Ascending aorta (tissue), 2 donors: ENCODE measurements around the gene SCD5. TPM values are rescaled to one million over a fixed set of nuclear protein-coding genes. Genes with fewer than 3 reads are reported as not detected.

Source experiments
- DNase-seq, 2 donors: peaks; one replicate each; pipeline ENCODE4 v3.0.0-alpha.2; 2019; ENCODE audit warnings: low spot score in 2 of 2
- H3K27ac ChIP-seq, 2 donors: fragments of 200-600 bp; sonication (generic); one replicate each; pipeline ENCODE4 v1.5.1; 2016 to 2017; ENCODE audit warnings: mild to moderate bottlenecking in 1 of 2
- H3K27me3 ChIP-seq: fragments of 200-600 bp; sonication (generic); one replicate; pipeline ENCODE4 v1.5.1; 2017
- H3K36me3 ChIP-seq, 2 donors: fragments of 200-600 bp; sonication (generic); one replicate each; pipeline ENCODE4 v1.5.1; 2016
- H3K4me1 ChIP-seq, 2 donors: fragments of 200-600 bp; sonication (generic); one replicate each; pipeline ENCODE4 v1.5.1; 2016 to 2017; ENCODE audit warnings: mild to moderate bottlenecking in 1 of 2
- H3K4me3 ChIP-seq, 2 donors: fragments of 200-600 bp; sonication (generic); one replicate each; pipeline ENCODE4 v1.5.1; 2016 to 2017; ENCODE audit warnings: mild to moderate bottlenecking in 1 of 2
- H3K9me3 ChIP-seq, 2 donors: fragments of 200-600 bp; sonication (generic); one replicate each; pipeline ENCODE4 v1.5.1; 2016
- intact Hi-C: fragments of 100-400 bp; cut with DNase I; formaldehyde crosslinking; loops from one replicate; pipeline ENCODE4 v1.15.1; 2023
- total RNA-seq: library from RNA; depleted of rRNA; stranded (reverse); fragments of >200 nt; gene quantifications from one replicate; pipeline ENCODE4 v1.1.0, GENCODE V29; 2016
- TF ChIP-seq, protein P1 (sequence below), 3 experiments: fragments of 200-600 bp in 2 of 3; fragments of 450-650 bp in 1 of 3; sonication (generic) in 2 of 3; IDR thresholded peaks; one replicate each; pipeline ENCODE4 v1.5.1; 2016 to 2019; ENCODE audit warnings: antibody characterized with exemption in 3 of 3, mild to moderate bottlenecking in 1 of 3, moderate library complexity in 1 of 3

SCD5 gene
- total RNA-seq, 1 donor from 2014 or later: 28.0 TPM

DNA sequence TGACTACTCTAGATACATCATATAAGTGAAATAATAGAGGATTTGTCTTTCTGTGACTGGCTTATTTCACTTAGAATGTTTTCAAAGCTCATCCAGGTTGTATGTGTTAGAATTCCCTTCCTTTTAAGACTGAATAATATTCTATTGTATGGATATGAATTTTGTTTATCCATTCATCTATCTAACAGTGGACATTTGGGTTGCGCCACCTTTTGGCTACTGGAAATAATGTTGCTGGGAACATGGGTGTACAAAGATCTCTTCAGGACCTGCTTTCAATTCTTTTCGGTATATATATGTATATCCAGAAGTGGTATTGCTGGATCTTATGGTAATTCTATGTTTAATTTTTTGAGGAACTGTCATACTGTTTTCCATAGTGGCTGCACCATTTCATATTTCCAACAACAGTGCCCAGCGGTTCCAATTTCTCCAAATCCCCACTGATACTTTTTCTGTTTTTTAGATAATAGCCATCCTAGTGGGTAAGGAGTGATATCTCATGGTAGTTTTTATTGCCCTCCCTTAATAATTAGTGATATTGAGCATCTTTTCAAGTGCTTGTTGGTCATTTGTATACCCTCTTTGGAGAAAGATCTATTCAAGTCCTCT lies 3.4 kb upstream of the SCD5 start:
- no peak overlapping the region for H3K27ac ChIP-seq
- TF ChIP-seq, protein P1, sequence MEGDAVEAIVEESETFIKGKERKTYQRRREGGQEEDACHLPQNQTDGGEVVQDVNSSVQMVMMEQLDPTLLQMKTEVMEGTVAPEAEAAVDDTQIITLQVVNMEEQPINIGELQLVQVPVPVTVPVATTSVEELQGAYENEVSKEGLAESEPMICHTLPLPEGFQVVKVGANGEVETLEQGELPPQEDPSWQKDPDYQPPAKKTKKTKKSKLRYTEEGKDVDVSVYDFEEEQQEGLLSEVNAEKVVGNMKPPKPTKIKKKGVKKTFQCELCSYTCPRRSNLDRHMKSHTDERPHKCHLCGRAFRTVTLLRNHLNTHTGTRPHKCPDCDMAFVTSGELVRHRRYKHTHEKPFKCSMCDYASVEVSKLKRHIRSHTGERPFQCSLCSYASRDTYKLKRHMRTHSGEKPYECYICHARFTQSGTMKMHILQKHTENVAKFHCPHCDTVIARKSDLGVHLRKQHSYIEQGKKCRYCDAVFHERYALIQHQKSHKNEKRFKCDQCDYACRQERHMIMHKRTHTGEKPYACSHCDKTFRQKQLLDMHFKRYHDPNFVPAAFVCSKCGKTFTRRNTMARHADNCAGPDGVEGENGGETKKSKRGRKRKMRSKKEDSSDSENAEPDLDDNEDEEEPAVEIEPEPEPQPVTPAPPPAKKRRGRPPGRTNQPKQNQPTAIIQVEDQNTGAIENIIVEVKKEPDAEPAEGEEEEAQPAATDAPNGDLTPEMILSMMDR (IDR thresholded peaks at IDR 0.05): no peak
- intact Hi-C loops: no loop called here

DNA sequence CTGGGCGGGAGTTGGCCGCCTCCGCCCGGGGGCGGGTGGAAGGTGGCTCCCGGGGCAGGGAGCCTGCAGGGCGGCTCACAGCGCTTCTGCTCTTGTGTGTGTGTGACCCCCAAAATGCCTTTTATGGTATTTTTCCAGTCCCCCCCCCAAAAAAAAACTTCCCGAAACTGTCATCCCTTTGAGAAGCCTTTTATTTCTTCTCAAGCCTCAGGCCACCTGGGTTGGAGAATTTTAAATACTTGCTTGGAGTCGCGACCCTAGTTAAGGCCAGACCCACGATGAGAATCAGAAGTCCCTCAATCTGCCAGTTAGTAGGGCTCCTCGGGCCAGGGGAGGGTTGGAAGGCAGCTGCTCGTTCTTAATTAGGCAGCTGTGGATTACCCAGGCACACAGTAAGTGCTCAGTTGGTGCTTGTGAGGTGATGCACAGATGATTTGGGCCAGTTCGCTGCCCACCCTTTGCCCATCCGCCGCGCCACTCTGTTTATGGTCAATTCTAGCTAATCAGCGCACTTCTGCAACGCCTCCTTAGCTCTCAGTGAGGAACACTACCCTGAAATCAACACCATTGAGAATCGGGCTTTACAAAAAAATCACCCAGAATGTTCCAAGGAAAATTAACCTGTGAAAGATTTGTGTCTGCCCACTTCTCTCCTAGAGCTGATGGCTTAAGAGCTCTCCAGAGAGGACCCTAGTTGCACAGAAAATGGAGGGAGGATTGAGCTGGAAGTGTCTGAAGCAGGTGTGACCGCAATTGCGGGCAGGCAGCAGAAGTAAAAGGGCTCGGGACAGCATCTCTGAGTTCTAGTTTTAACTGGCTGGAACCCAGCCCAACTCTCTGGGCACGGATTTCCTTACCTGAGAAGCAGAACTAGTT lies 648 bp upstream of the SCD5 start:
- Histone ChIP-seq H3K4me1 (peaks cover 0 to 10% of the 10 kb centered on the region in 2 donors), H3K9me3 (no peaks in the 10 kb centered on the region), H3K4me3 (peak overlapping the region; percentile 69 to 77), H3K36me3 (no peaks in the 10 kb centered on the region), H3K27me3 (no peaks in the 10 kb centered on the region), H3K27ac (peak overlapping the region in 1 of 2 donors; percentile 10)
- DNase-seq: no peak
- intact Hi-C loops: loop anchor here (10.0 kb wide), 1 partner anchor 334 kb away; no protein-coding TSS in a partner anchor
- TF ChIP-seq, protein P1 (IDR thresholded peaks at IDR 0.05): no peak

More for the DNA sequence above, 3.4 kb upstream of the SCD5 start:
- Histone ChIP-seq H3K4me1 (peaks cover 0 to 10% of the 10 kb centered on the region in 2 donors), H3K9me3 (no peaks in the 10 kb centered on the region), H3K27me3 (no peaks in the 10 kb centered on the region), H3K36me3 (no peaks in the 10 kb centered on the region), H3K4me3 (no peak overlapping the region)
- no peak for DNase-seq

DNA sequence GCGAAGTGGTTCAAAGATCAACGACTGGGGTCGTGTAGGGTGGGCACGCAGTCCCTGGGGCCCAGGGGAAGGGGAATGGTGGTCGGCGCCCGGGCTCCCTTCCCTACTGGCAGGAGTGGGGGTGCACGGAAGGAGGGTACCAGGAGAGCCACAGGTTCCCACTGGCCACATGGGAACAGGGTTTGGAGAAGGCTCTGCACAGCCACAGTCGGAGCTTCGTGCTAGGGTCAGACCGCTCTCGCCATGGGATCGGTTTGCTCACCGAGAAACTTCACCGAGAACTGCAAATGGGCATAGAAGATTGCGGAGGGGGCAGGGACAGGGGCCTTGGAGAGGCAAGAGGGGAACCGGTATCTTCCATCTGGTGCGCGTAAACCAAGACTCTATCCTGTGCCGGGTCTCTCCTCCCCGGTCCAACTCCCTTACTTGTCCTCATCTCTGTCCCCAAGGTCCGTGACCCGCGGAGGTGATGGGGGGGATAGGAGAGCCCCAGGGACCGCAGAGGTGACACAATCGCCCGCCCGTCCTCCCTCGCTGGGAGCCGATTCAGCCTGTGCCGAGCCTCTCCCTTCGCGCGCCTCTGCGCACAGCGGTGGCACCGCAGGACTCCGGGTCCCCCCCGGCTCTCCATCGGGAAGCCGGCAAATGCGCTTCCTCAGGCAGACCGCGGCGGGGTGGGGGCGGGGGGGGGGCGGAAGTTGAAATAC lies 1.0 kb downstream of the SCD5 start:
- Histone ChIP-seq H3K4me3 (peak overlapping the region; percentile 69 to 77), H3K4me1 (peaks cover 0 to 10% of the 10 kb centered on the region in 2 donors), H3K36me3 (no peaks in the 10 kb centered on the region), H3K9me3 (no peaks in the 10 kb centered on the region), H3K27ac (no peak overlapping the region), H3K27me3 (no peaks in the 10 kb centered on the region)
- TF ChIP-seq, protein P1 (IDR thresholded peaks at IDR 0.05): no peak
- DNase-seq: no peak
- intact Hi-C loops: loop anchor here (10.0 kb wide), 1 partner anchor 333 kb away; no protein-coding TSS in a partner anchor

DNA sequence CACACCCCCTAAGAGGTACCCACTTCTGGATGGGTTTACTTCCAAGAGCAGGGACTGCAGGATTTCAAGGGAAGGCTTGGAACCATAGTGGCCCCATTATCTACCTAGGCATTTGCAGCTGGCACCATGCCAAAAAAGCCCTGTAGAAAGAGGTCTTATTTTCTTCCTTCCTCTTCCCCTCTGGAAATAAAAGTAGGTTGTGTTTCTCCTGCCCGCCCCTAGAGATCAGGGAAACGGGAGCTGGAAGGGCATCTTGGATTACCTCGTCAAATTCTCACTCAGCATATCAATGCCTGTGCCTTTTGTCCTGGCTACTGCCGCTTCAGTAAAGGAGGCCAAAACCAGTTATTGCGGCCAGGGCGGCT lies 1.6 kb downstream of the SCD5 start:
- Histone ChIP-seq H3K27ac (no peak overlapping the region), H3K4me1 (peaks cover 0 to 10% of the 10 kb centered on the region in 2 donors), H3K9me3 (no peaks in the 10 kb centered on the region), H3K36me3 (no peaks in the 10 kb centered on the region), H3K4me3 (peak overlapping the region; percentile 69 to 77), H3K27me3 (no peaks in the 10 kb centered on the region)
- DNase-seq: no peak
- intact Hi-C loops: loop anchor here (10.0 kb wide), 1 partner anchor 332 kb away; no protein-coding TSS in a partner anchor
- TF ChIP-seq, protein P1 (IDR thresholded peaks at IDR 0.05): no peak

DNA sequence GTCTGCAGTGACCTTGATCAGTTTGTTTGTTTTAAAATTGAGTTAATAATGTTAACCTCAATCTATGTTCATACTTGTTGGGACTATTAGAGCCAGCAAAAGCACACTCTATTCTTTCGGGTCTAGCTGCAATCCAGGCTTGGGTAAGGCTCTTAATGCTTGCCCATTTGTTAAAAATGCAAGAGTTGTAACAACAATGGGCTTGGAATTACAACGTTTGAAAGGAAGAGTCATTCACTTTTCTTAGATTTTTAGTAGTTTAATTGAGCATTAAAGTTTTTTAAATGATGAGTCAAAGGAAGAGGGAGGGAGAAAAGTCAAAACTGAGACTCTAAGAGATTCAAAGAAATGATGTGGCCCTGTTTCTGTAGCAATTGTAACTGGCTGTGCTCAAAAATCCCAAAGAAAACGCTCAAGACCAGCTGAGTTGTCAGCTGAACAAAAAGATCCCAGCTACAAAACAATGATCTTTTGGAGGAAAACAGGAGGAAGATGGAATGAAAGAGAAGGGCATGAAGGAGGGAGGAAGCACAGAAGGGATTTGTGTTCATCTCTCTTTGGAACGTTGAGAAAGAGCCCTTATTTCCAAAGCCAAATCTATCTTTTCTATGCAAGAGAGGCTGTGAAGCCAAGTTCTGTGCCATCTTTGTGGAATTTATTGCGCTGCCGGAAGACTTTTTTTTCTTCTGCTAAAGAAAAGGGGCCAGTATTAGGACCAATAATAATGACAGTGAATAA lies 5.5 kb downstream of the SCD5 start:
- intact Hi-C loops: loop anchor here (10.0 kb wide), 1 partner anchor 328 kb away; no protein-coding TSS in a partner anchor

More for the DNA sequence above, 5.5 kb downstream of the SCD5 start:
- H3K9me3 ChIP-seq: no peaks in the 10 kb centered on the region
- H3K36me3 ChIP-seq: no peaks in the 10 kb centered on the region
- TF ChIP-seq, protein P1 (IDR thresholded peaks at IDR 0.05): no peak
- no peak for DNase-seq
- H3K4me3 ChIP-seq: no peak overlapping the region
- no peaks in the 10 kb centered on the region for H3K27me3 ChIP-seq
- H3K27ac ChIP-seq: no peak overlapping the region
- H3K4me1 ChIP-seq: no peaks in the 10 kb centered on the region
